Endothelial cell of umbilical vein (primary cell): ENCODE results near the gene CLDN11. TPM values are rescaled to one million over a fixed set of nuclear protein-coding genes. Genes with fewer than 3 reads are reported as not detected.

Experiments used
- BruUV-seq: library from RNA; stranded (reverse); fragments of 400-500 nt; replicated peaks from 2 replicates; lab custom pipeline; 2021; lab: Mats Ljungman, UMichigan
- CTCF ChIA-PET: fragments of 300-600, 350-600 bp; sonication (Branson Sonifier 250); formaldehyde crosslinking; loops from one replicate; lab custom pipeline; 2021; ENCODE audit warnings: antibody characterized with exemption, inconsistent platforms; lab: Charles Lee
- POLR2A ChIA-PET: fragments of 300-600, 350-600 bp; sonication (Branson Sonifier 250); formaldehyde crosslinking; loops from one replicate; lab custom pipeline; 2021; ENCODE audit warnings: antibody characterized with exemption, inconsistent platforms; lab: Charles Lee
- DNase-seq: peaks from one replicate; pipeline ENCODE4 v3.0.0-alpha.2; 2011; ENCODE audit warnings: low read depth, low spot score
- FAIRE-seq: peaks from 2 replicates; lab custom pipeline; 2011; peaks lifted over from hg19 to GRCh38; lab: Jason Lieb, UNC
- H2AFZ ChIP-seq: 2 replicates; pipeline ENCODE4 v1.6.0; 2012; ENCODE audit warnings: low read depth, low read length, control low read depth, inconsistent platforms
- H3K27ac ChIP-seq: 2 replicates; pipeline ENCODE4 v1.5.1; 2011; ENCODE audit warnings: low read depth, mild to moderate bottlenecking, control low read depth, low read length, moderate library complexity; ENCODE audit not compliant: insufficient read depth
- H3K27me3 ChIP-seq, 2 experiments: 2 replicates each; pipeline versions ENCODE4 v1.6.0 to v1.6.1; 2011; ENCODE audit warnings: low read length in 2 of 2, mixed read lengths in 1 of 2; ENCODE audit not compliant: control insufficient read depth in 2 of 2, insufficient read depth in 2 of 2
- H3K36me3 ChIP-seq, 2 experiments: 2 replicates in 1 of 2; 3 replicates in 1 of 2; pipeline ENCODE4 v1.5.1; 2011; ENCODE audit warnings: low read length in 2 of 2, mild to moderate bottlenecking in 1 of 2, moderate library complexity in 1 of 2; ENCODE audit not compliant: control insufficient read depth in 2 of 2, insufficient read depth in 2 of 2; ENCODE audit errors: extremely low read depth in 1 of 2
- H3K4me1 ChIP-seq: 3 replicates; pipeline ENCODE4 v1.5.1; 2011; ENCODE audit warnings: mild to moderate bottlenecking, low read length; ENCODE audit not compliant: control insufficient read depth, insufficient read depth; ENCODE audit errors: extremely low read depth
- H3K4me2 ChIP-seq: 2 replicates; pipeline ENCODE4 v1.6.1; 2011; ENCODE audit warnings: low read length, control low read depth, mixed read lengths; ENCODE audit not compliant: insufficient read depth
- H3K4me3 ChIP-seq, 3 experiments: fragments of 200-600 bp in 1 of 3; sonication (generic), shearing (Covaris generic) in 1 of 3; replicated peaks in 1 of 3; 2 replicates each; pipeline ENCODE4 v1.5.1; 2011 to 2016; ENCODE audit warnings: control low read depth in 3 of 3, low read length in 3 of 3, mild to moderate bottlenecking in 2 of 3, inconsistent platforms in 1 of 3, low read depth in 1 of 3, moderate library complexity in 1 of 3; ENCODE audit not compliant: insufficient read depth in 1 of 3
- H3K79me2 ChIP-seq: 2 replicates; pipeline ENCODE4 v1.6.0; 2012; ENCODE audit warnings: low read length, inconsistent platforms; ENCODE audit not compliant: control insufficient read depth, insufficient read depth
- H3K9ac ChIP-seq: replicated peaks from 2 replicates; pipeline ENCODE3; 2011; ENCODE audit warnings: low read length, control low read depth; ENCODE audit not compliant: insufficient read depth; ENCODE audit errors: extremely low read depth
- H3K9me1 ChIP-seq: replicated peaks from 3 replicates; pipeline ENCODE4 v1.6.0; 2011; ENCODE audit warnings: mild to moderate bottlenecking, low read length; ENCODE audit not compliant: control insufficient read depth, insufficient read depth; ENCODE audit errors: extremely low read depth
- H3K9me3 ChIP-seq: replicated peaks from 2 replicates; pipeline ENCODE4 v1.5.1; 2012; ENCODE audit warnings: low read length, inconsistent platforms; ENCODE audit not compliant: control insufficient read depth, insufficient read depth
- H4K20me1 ChIP-seq: replicated peaks from 2 replicates; pipeline ENCODE3; 2011; ENCODE audit warnings: mild to moderate bottlenecking, low read length; ENCODE audit not compliant: control insufficient read depth, insufficient read depth; ENCODE audit errors: extremely low read depth
- EZH2 ChIP-seq: IDR thresholded peaks from 2 replicates; pipeline ENCODE4 v1.6.1; 2012; ENCODE audit warnings: borderline replicate concordance, low read depth, mild to moderate bottlenecking, moderate library complexity, low read length, inconsistent platforms; ENCODE audit not compliant: severe bottlenecking
- FOS ChIP-seq: IDR thresholded peaks from 2 replicates; pipeline ENCODE4 v1.6.1; 2011; ENCODE audit warnings: mild to moderate bottlenecking, low read length, moderate library complexity, borderline replicate concordance; ENCODE audit not compliant: insufficient read depth
- GATA2 ChIP-seq: IDR thresholded peaks from 2 replicates; pipeline ENCODE4 v1.7.0; 2011; ENCODE audit warnings: low read depth, mild to moderate bottlenecking, moderate library complexity, mixed read lengths, low read length; ENCODE audit not compliant: insufficient read length, insufficient read depth
- JUN ChIP-seq: IDR thresholded peaks from 2 replicates; pipeline ENCODE4 v1.6.1; 2011; ENCODE audit warnings: borderline replicate concordance, low read depth; ENCODE audit not compliant: insufficient read length, insufficient read depth
- dilution Hi-C: fragments of 300-500 bp; cut with MboI; formaldehyde crosslinking; loops from one replicate; pipeline ENCODE4 v1.15.0; 2019; ENCODE audit warnings: low sequenced_read_pairs; ENCODE audit not compliant: extremely low pct_ligation_motif_present
- intact Hi-C: fragments of 100-400 bp; cut with micrococcal nuclease; formaldehyde crosslinking; loops from one replicate; pipeline ENCODE4 v1.10.0; 2022
- polyA plus RNA-seq, 4 experiments: library from polyadenylated mRNA; depleted of rRNA in 3 of 4; stranded (reverse) in 3 of 4; unstranded in 1 of 4; fragments of >200 nt; gene quantifications; 2 replicates each; pipeline versions ENCODE4 v1.2.1 to v1.2.3, GENCODE V29; 2011 to 2012; ENCODE audit warnings: missing spikeins in 1 of 4
- total RNA-seq: library from RNA; stranded (reverse); gene quantifications from 2 replicates; pipeline ENCODE4 v1.2.3, GENCODE V29; 2021
- TF ChIP-seq, protein P1 (sequence below), 2 donors: IDR thresholded peaks; 1 replicate in 1 of 2; 2 replicates in 1 of 2; pipeline ENCODE4 v1.5.1; 2011; ENCODE audit warnings: low read length in 2 of 2, mild to moderate bottlenecking in 2 of 2, moderate library complexity in 2 of 2, control low read depth in 1 of 2, inconsistent platforms in 1 of 2, low read depth in 1 of 2; ENCODE audit not compliant: insufficient read depth in 1 of 2; ENCODE audit errors: extremely low read depth in 1 of 2
- TF ChIP-seq, protein P2 (sequence below): IDR thresholded peaks from 2 replicates; pipeline ENCODE4 v1.6.1; 2011; ENCODE audit not compliant: insufficient read depth, insufficient read length

The CLDN11 gene
- total and polyA plus RNA-seq, 2 donors (not counting 3 experiments of a cell fraction or from before 2014, with no cell fraction given) = 147 to 395 TPM

DNA sequence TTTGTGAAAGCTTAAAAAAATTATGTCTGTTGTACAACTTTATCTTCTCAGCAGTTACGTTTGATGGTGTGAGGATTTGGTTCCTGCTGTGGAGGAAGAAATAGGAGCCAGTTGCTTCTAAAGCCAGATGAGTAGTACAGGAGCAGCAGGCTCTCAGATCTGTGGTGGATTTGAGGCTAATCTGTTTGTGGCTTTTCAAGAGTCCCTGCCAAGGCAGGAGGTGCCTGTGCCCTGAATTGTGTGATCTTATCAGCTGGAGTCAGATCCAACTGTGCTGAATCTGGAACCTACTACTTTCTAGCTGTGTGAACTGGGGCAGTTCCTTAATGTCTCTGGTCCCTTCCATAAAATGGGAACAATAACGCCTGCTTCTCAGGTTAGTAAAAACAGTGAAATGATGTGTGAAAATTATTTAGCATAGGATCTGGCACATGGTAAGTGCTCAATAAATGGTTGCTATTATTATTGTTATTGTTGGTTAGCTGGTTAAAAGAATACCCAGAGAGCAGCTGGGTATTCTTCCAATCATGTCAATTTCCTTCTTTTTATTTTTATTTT, 7.7 kb downstream of the CLDN11 start:
- no peak overlapping the region for H3K27ac ChIP-seq
- FAIRE-seq (no peak), DNase-seq (no peak)
- no peak overlapping the region for H3K4me2 ChIP-seq
- no peak overlapping the region for H3K4me3 ChIP-seq
- H3K79me2 ChIP-seq = peaks cover 96% of the 10 kb centered on the region
- intact Hi-C loops = no loop called here
- H4K20me1 ChIP-seq = no peaks in the 10 kb centered on the region
- H3K9me1 ChIP-seq = no peaks in the 10 kb centered on the region
- H3K9ac ChIP-seq = no peak overlapping the region
- dilution Hi-C loops = no loop called here
- POLR2A ChIA-PET = no interaction called here
- CTCF ChIA-PET = interaction anchor here (0.6 to 3.0 kb wide), 6 partner anchors 12 to 422 kb away, joined by 3 to 15 read pairs (median 4); no protein-coding TSS in a partner anchor
- no peaks in the 10 kb centered on the region for H3K27me3 ChIP-seq
- TF ChIP-seq EZH2 = no peak
- no peak for TF ChIP-seq FOS
- TF ChIP-seq, protein P1, sequence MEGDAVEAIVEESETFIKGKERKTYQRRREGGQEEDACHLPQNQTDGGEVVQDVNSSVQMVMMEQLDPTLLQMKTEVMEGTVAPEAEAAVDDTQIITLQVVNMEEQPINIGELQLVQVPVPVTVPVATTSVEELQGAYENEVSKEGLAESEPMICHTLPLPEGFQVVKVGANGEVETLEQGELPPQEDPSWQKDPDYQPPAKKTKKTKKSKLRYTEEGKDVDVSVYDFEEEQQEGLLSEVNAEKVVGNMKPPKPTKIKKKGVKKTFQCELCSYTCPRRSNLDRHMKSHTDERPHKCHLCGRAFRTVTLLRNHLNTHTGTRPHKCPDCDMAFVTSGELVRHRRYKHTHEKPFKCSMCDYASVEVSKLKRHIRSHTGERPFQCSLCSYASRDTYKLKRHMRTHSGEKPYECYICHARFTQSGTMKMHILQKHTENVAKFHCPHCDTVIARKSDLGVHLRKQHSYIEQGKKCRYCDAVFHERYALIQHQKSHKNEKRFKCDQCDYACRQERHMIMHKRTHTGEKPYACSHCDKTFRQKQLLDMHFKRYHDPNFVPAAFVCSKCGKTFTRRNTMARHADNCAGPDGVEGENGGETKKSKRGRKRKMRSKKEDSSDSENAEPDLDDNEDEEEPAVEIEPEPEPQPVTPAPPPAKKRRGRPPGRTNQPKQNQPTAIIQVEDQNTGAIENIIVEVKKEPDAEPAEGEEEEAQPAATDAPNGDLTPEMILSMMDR (IDR thresholded peaks at IDR 0.05; ENCODE audit: extremely low read depth in 1 of 2, insufficient read depth in 1 of 2, low read depth in 1 of 2, low read length in 2 of 2) = no peak
- TF ChIP-seq, protein P2, sequence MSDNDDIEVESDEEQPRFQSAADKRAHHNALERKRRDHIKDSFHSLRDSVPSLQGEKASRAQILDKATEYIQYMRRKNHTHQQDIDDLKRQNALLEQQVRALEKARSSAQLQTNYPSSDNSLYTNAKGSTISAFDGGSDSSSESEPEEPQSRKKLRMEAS = no peak
- no peak for TF ChIP-seq JUN
- TF ChIP-seq GATA2 = no peak
- BruUV-seq = no TSS peak
- H3K9me3 ChIP-seq = no peaks in the 10 kb centered on the region
- H3K4me1 ChIP-seq = peaks cover 46% of the 10 kb centered on the region
- H3K36me3 ChIP-seq = peaks cover 3 to 11% of the 10 kb centered on the region in 2 experiments
- H2AFZ ChIP-seq = no peak overlapping the region
